ENCODE data around the gene CPTP.

CPTP gene

GRCh38 chr1:1334835-1335234 is 10.2 kb downstream of the CPTP start:
- H2AFZ ChIP-seq (ENCODE audit: low read length), result no peak overlapping the region
- H3K23ac ChIP-seq (ENCODE audit: low read depth, low read length, poor library complexity), result no peak overlapping the region
- H3K4me1 ChIP-seq (ENCODE audit: control insufficient read depth in 2 of 2, insufficient read depth in 1 of 2, low read depth in 1 of 2, low read length in 2 of 2), result peaks cover 3 to 11% of the 10 kb centered on the region in 2 donors
- peaks cover 14 to 31% of the 10 kb centered on the region in 2 donors for H3K36me3 ChIP-seq (replicated peaks in 1 of 2; ENCODE audit: control insufficient read depth in 2 of 2, insufficient read depth in 2 of 2, low read length in 2 of 2)
- peaks cover 0 to 3% of the 10 kb centered on the region in 2 donors for H3K9me3 ChIP-seq (replicated peaks in 1 of 2; ENCODE audit: control insufficient read depth in 2 of 2, insufficient read depth in 1 of 2, low read depth in 1 of 2, low read length in 2 of 2)
- no peak overlapping the region for H3K27ac ChIP-seq (replicated peaks; ENCODE audit: low read length)
- no peak overlapping the region for H4K91ac ChIP-seq (ENCODE audit: low read depth, low read length, poor library complexity)
- H2AK5ac ChIP-seq (ENCODE audit: low read depth, low read length), result no peak overlapping the region
- H3K4me2 ChIP-seq (ENCODE audit: insufficient read depth, low read length, poor library complexity, severe bottlenecking), result no peak overlapping the region
- peaks cover 9% of the 10 kb centered on the region for H3K79me1 ChIP-seq (ENCODE audit: low read depth, low read length)
- no peak overlapping the region for H3K4me3 ChIP-seq (ENCODE audit: low read length in 2 of 2)
- peak; percentile 70 for DNase-seq (ENCODE audit: low spot score)
- H3K27me3 ChIP-seq (ENCODE audit: control insufficient read depth in 3 of 3, insufficient read depth in 3 of 3, low read depth in 1 of 3, low read length in 3 of 3), result no peaks in the 10 kb centered on the region
- H3K9ac ChIP-seq (ENCODE audit: low read depth, low read length, poor library complexity), result no peak overlapping the region
- H2BK15ac ChIP-seq (ENCODE audit: low read length), result no peak overlapping the region
- no peak overlapping the region for H4K8ac ChIP-seq (ENCODE audit: low read depth, low read length)
- H2BK120ac ChIP-seq (ENCODE audit: low read depth, low read length), result no peak overlapping the region
- H2BK5ac ChIP-seq (ENCODE audit: low read length), result peak overlapping the region; percentile 66
- no peak overlapping the region for H2BK12ac ChIP-seq (ENCODE audit: low read length)
- H3K14ac ChIP-seq (ENCODE audit: low read length), result no peak overlapping the region
- WGBS, 2 donors (ENCODE audit: extremely low coverage in 2 of 2, insufficient read length in 2 of 2, insufficient replicate concordance in 1 of 2), result no CpG with 5 or more reads among the region's 11 CpGs
- no peak overlapping the region for H3K4ac ChIP-seq (ENCODE audit: low read length)
- H3K18ac ChIP-seq (ENCODE audit: low read length), result no peak overlapping the region

DNA sequence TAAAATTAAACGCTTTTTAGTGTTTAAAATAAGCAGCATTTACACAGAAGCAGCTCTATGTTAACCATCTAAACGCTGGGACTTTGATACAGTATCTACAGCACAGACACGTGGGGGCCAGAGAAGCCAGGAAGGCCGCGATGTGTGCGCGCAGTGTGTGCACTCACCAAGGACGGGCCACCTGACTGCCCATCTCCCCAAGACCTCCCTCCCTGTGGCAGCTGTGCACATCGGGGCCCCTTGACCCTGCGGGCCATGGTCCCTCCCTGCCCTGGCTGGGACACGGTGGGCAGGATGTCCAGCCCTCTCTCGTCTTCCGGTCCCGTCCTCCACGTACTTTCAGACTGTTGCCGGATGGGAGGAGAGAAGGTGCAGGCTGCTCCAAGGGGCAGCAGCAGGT is 10.7 kb downstream of the CPTP start:
- no peak overlapping the region for H2BK12ac ChIP-seq (ENCODE audit: low read length)
- no peaks in the 10 kb centered on the region for H3K27me3 ChIP-seq (ENCODE audit: control insufficient read depth in 3 of 3, insufficient read depth in 3 of 3, low read depth in 1 of 3, low read length in 3 of 3)
- no peak overlapping the region for H3K23ac ChIP-seq (ENCODE audit: low read depth, low read length, poor library complexity)
- H2BK120ac ChIP-seq (ENCODE audit: low read depth, low read length), result no peak overlapping the region
- no peak overlapping the region for H2BK15ac ChIP-seq (ENCODE audit: low read length)
- peaks cover 11% of the 10 kb centered on the region for H3K79me1 ChIP-seq (ENCODE audit: low read depth, low read length)
- H3K9me3 ChIP-seq (replicated peaks in 1 of 2; ENCODE audit: control insufficient read depth in 2 of 2, insufficient read depth in 1 of 2, low read depth in 1 of 2, low read length in 2 of 2), result no peaks in the 10 kb centered on the region
- H3K4me3 ChIP-seq (ENCODE audit: low read length in 2 of 2), result no peak overlapping the region
- H2AFZ ChIP-seq (ENCODE audit: low read length), result no peak overlapping the region
- no peak overlapping the region for H2AK5ac ChIP-seq (ENCODE audit: low read depth, low read length)
- no peak overlapping the region for H3K18ac ChIP-seq (ENCODE audit: low read length)
- H4K91ac ChIP-seq (ENCODE audit: low read depth, low read length, poor library complexity), result no peak overlapping the region
- no peak for DNase-seq (ENCODE audit: low spot score)
- H3K4ac ChIP-seq (ENCODE audit: low read length), result no peak overlapping the region
- H3K9ac ChIP-seq (ENCODE audit: low read depth, low read length, poor library complexity), result no peak overlapping the region
- WGBS, 2 donors (ENCODE audit: extremely low coverage in 2 of 2, insufficient read length in 2 of 2, insufficient replicate concordance in 1 of 2), result no CpG with 5 or more reads among the region's 16 CpGs
- peak overlapping the region; percentile 66 for H2BK5ac ChIP-seq (ENCODE audit: low read length)
- H3K14ac ChIP-seq (ENCODE audit: low read length), result no peak overlapping the region
- no peak overlapping the region for H3K27ac ChIP-seq (replicated peaks; ENCODE audit: low read length)
- H3K4me1 ChIP-seq (ENCODE audit: control insufficient read depth in 2 of 2, insufficient read depth in 1 of 2, low read depth in 1 of 2, low read length in 2 of 2), result peaks cover 0 to 11% of the 10 kb centered on the region in 2 donors
- no peak overlapping the region for H4K8ac ChIP-seq (ENCODE audit: low read depth, low read length)
- H3K4me2 ChIP-seq (ENCODE audit: insufficient read depth, low read length, poor library complexity, severe bottlenecking), result no peak overlapping the region
- H3K36me3 ChIP-seq (replicated peaks in 1 of 2; ENCODE audit: control insufficient read depth in 2 of 2, insufficient read depth in 2 of 2, low read length in 2 of 2), result peaks cover 16 to 35% of the 10 kb centered on the region in 2 donors

DNA sequence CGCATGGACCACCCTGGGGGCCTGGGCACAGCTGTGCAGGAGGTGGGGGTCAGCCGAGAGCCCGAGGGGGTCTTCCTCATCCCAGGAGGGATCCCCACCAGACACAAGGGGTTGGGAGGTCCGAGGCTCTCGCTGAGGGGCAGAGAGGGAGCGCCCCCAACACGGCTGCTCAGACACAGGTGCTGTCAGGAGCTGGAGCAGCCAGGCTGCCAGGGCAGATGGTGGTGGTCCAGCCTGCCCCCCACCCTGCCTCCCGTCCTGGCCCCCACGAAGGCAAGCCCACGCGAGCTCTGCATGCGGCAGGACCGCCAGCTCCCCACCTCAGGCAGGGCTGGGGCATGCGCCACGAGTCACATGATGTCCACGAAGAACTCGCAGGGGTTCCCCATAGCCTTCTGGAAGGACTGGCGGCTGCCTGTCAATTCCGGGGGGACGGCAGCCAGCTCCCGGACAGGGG is 11.2 kb downstream of the CPTP start:
- Histone ChIP-seq H3K4ac (ENCODE audit: low read length) (no peak overlapping the region), H2BK12ac (ENCODE audit: low read length) (peak overlapping the region; percentile 10), H3K36me3 (replicated peaks in 1 of 2; ENCODE audit: control insufficient read depth in 2 of 2, insufficient read depth in 2 of 2, low read length in 2 of 2) (peaks cover 21 to 40% of the 10 kb centered on the region in 2 donors), H3K4me1 (ENCODE audit: control insufficient read depth in 2 of 2, insufficient read depth in 1 of 2, low read depth in 1 of 2, low read length in 2 of 2) (peaks cover 3 to 6% of the 10 kb centered on the region in 2 donors), H2BK15ac (ENCODE audit: low read length) (no peak overlapping the region), H3K9ac (ENCODE audit: low read depth, low read length, poor library complexity) (peak overlapping the region; percentile 44), H3K27ac (replicated peaks; ENCODE audit: low read length) (no peak overlapping the region), H3K23ac (ENCODE audit: low read depth, low read length, poor library complexity) (no peak overlapping the region), H3K4me2 (ENCODE audit: insufficient read depth, low read length, poor library complexity, severe bottlenecking) (no peak overlapping the region), H3K4me3 (ENCODE audit: low read length in 2 of 2) (no peak overlapping the region), H2AK5ac (ENCODE audit: low read depth, low read length) (no peak overlapping the region), H2BK120ac (ENCODE audit: low read depth, low read length) (no peak overlapping the region), H3K79me1 (ENCODE audit: low read depth, low read length) (peaks cover 11% of the 10 kb centered on the region), H4K91ac (ENCODE audit: low read depth, low read length, poor library complexity) (no peak overlapping the region), H2AFZ (ENCODE audit: low read length) (no peak overlapping the region), H3K9me3 (replicated peaks in 1 of 2; ENCODE audit: control insufficient read depth in 2 of 2, insufficient read depth in 1 of 2, low read depth in 1 of 2, low read length in 2 of 2) (peaks cover 0 to 2% of the 10 kb centered on the region in 2 donors), H3K27me3 (ENCODE audit: control insufficient read depth in 3 of 3, insufficient read depth in 3 of 3, low read depth in 1 of 3, low read length in 3 of 3) (no peaks in the 10 kb centered on the region), H4K8ac (ENCODE audit: low read depth, low read length) (no peak overlapping the region), H3K14ac (ENCODE audit: low read length) (no peak overlapping the region), H3K18ac (ENCODE audit: low read length) (no peak overlapping the region), H2BK5ac (ENCODE audit: low read length) (no peak overlapping the region)
- WGBS, 2 donors (ENCODE audit: extremely low coverage in 2 of 2, insufficient read length in 2 of 2, insufficient replicate concordance in 1 of 2), result no CpG with 5 or more reads among the region's 21 CpGs
- no peak for DNase-seq (ENCODE audit: low spot score)

DNA sequence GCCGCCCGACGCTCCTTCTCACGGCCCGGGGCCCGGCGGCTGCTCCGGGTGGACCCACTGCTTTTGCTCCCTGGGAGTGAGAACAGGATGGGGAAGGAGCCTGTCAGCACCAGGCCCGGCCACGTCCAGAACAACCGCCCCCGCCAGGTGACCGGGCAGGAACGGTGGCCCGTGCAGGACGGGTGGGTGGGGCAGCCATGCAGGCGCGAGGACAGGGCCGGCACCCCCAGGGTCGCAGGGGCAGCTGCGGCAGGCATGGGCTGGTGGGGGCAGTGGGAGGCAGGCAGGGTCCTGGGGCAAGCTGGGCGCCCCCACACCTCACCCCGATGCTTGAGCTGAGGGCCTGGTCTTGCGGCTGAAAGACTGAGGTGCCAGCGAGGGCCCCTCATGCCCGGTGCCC is 11.8 kb downstream of the CPTP start:
- Histone ChIP-seq H3K4me1 (ENCODE audit: control insufficient read depth in 2 of 2, insufficient read depth in 1 of 2, low read depth in 1 of 2, low read length in 2 of 2) (peaks cover 0 to 3% of the 10 kb centered on the region in 2 donors), H3K9ac (ENCODE audit: low read depth, low read length, poor library complexity) (no peak overlapping the region), H2AFZ (ENCODE audit: low read length) (no peak overlapping the region), H3K4ac (ENCODE audit: low read length) (no peak overlapping the region), H3K79me1 (ENCODE audit: low read depth, low read length) (peaks cover 14% of the 10 kb centered on the region), H3K23ac (ENCODE audit: low read depth, low read length, poor library complexity) (no peak overlapping the region), H3K36me3 (replicated peaks in 1 of 2; ENCODE audit: control insufficient read depth in 2 of 2, insufficient read depth in 2 of 2, low read length in 2 of 2) (peaks cover 26 to 47% of the 10 kb centered on the region in 2 donors), H3K14ac (ENCODE audit: low read length) (no peak overlapping the region), H3K18ac (ENCODE audit: low read length) (no peak overlapping the region), H2BK12ac (ENCODE audit: low read length) (peak overlapping the region; percentile 22), H3K9me3 (replicated peaks in 1 of 2; ENCODE audit: control insufficient read depth in 2 of 2, insufficient read depth in 1 of 2, low read depth in 1 of 2, low read length in 2 of 2) (peaks cover 0 to 8% of the 10 kb centered on the region in 2 donors), H2BK120ac (ENCODE audit: low read depth, low read length) (no peak overlapping the region), H3K27ac (replicated peaks; ENCODE audit: low read length) (no peak overlapping the region), H2BK15ac (ENCODE audit: low read length) (no peak overlapping the region), H3K4me3 (ENCODE audit: low read length in 2 of 2) (no peak overlapping the region), H2AK5ac (ENCODE audit: low read depth, low read length) (no peak overlapping the region), H4K8ac (ENCODE audit: low read depth, low read length) (no peak overlapping the region), H2BK5ac (ENCODE audit: low read length) (no peak overlapping the region), H4K91ac (ENCODE audit: low read depth, low read length, poor library complexity) (no peak overlapping the region), H3K27me3 (ENCODE audit: control insufficient read depth in 3 of 3, insufficient read depth in 3 of 3, low read depth in 1 of 3, low read length in 3 of 3) (no peaks in the 10 kb centered on the region), H3K4me2 (ENCODE audit: insufficient read depth, low read length, poor library complexity, severe bottlenecking) (no peak overlapping the region)
- no peak for DNase-seq (ENCODE audit: low spot score)
- no CpG with 5 or more reads among the region's 26 CpGs for WGBS, 2 donors (ENCODE audit: extremely low coverage in 2 of 2, insufficient read length in 2 of 2, insufficient replicate concordance in 1 of 2)
